ENCODE measurements around the gene GGNBP2.

DNA sequence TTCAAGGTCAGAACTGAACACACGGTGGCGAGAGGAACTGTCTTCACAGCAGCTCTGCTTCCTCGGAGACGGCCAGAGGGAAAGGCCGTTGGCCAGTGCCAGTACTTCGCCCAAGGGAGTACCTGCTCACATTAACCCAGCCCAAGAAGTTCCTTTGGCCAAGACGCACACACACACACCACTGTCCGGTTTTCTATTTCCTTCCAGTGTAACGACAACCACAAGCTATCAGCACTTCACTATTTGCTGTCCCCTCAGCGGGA, 744 bp upstream of the GGNBP2 start:
- no peak for TF ChIP-seq CTCF (IDR thresholded peaks at IDR 0.05; ENCODE audit: insufficient read depth, low read length)
- no peak for TF ChIP-seq REST (IDR thresholded peaks at IDR 0.05; ENCODE audit: insufficient replicate concordance, low read depth)
